SK-N-SH (cell line): ENCODE results near the gene OPA3. TPM values are rescaled to one million over a fixed set of nuclear protein-coding genes. Genes with fewer than 3 reads are reported as not detected.
A peak's percentile ranks its signal among the peaks of the same experiment; 100 is the strongest.

Experiments
- CTCF ChIA-PET: fragments of 300-600, 350-600 bp; formaldehyde crosslinking; extraction: SDS; loops from one replicate; lab custom pipeline; 2021; lab: Yijun Ruan, JAX
- POLR2A ChIA-PET: fragments of 350-600 bp; sonication (Branson Sonifier 250); formaldehyde crosslinking; extraction: SDS; loops from one replicate; lab custom pipeline; 2020; ENCODE audit warnings: antibody characterized with exemption, inconsistent platforms; lab: Yijun Ruan, JAX
- DNase-seq: peaks from one replicate; pipeline ENCODE4 v3.0.0; 2012
- H2AFZ ChIP-seq: fragments of 200-600 bp; sonication (generic); 2 replicates; pipeline ENCODE4 v1.8.1; 2016; ENCODE audit warnings: antibody characterized with exemption, mild to moderate bottlenecking, low read depth
- H3F3A ChIP-seq: fragments of 200-600 bp; sonication (generic); replicated peaks from 2 replicates; pipeline ENCODE3; 2016; ENCODE audit warnings: antibody characterized with exemption, mild to moderate bottlenecking; ENCODE audit not compliant: insufficient read depth
- H3K27ac ChIP-seq, 2 experiments: fragments of 200-500 bp in 1 of 2; fragments of 200-600 bp in 1 of 2; sonication (Bioruptor generic) in 1 of 2; sonication (generic), shearing (Covaris generic) in 1 of 2; 2 replicates each; pipeline versions ENCODE4 v1.5.1 to v1.6.1; 2014 to 2016; ENCODE audit warnings: low read depth in 2 of 2, inconsistent platforms in 1 of 2, low read length in 1 of 2, mild to moderate bottlenecking in 1 of 2, mixed read lengths in 1 of 2
- H3K27me3 ChIP-seq: fragments of 200-600 bp; sonication (generic), shearing (Covaris generic); 2 replicates; pipeline ENCODE4 v1.6.1; 2016; ENCODE audit warnings: mixed run types; ENCODE audit not compliant: insufficient read depth
- H3K36me3 ChIP-seq, 2 experiments: fragments of 200-500 bp in 1 of 2; fragments of 200-600 bp in 1 of 2; sonication (Bioruptor generic) in 1 of 2; sonication (generic) in 1 of 2; replicated peaks in 1 of 2; 2 replicates each; pipeline versions ENCODE3 to v1.5.1; 2014 to 2016; ENCODE audit warnings: low read length in 1 of 2, mild to moderate bottlenecking in 1 of 2; ENCODE audit not compliant: insufficient read depth in 2 of 2, control insufficient read depth in 1 of 2
- H3K4me1 ChIP-seq, 2 experiments: fragments of 200-500 bp in 1 of 2; fragments of 200-600 bp in 1 of 2; sonication (Bioruptor generic) in 1 of 2; sonication (generic), shearing (Covaris generic) in 1 of 2; 2 replicates each; pipeline versions ENCODE4 v1.5.1 to v1.6.1; 2014 to 2016; ENCODE audit warnings: low read depth in 1 of 2, low read length in 1 of 2, mixed run types in 1 of 2; ENCODE audit not compliant: insufficient read depth in 2 of 2, control insufficient read depth in 1 of 2
- H3K4me2 ChIP-seq: fragments of 200-600 bp; sonication (generic), shearing (Covaris generic); 2 replicates; pipeline ENCODE4 v1.6.1; 2017; ENCODE audit warnings: mixed run types
- H3K4me3 ChIP-seq, 2 experiments: fragments of 200-500 bp in 1 of 2; fragments of 200-600 bp in 1 of 2; sonication (Bioruptor generic) in 1 of 2; sonication (generic), shearing (Covaris generic) in 1 of 2; 2 replicates each; pipeline versions ENCODE4 v1.5.1 to v1.8.1; 2014 to 2016; ENCODE audit warnings: low read depth in 2 of 2, inconsistent platforms in 1 of 2, low read length in 1 of 2, mild to moderate bottlenecking in 1 of 2, mixed read lengths in 1 of 2, moderate library complexity in 1 of 2
- H3K79me2 ChIP-seq: fragments of 200-600 bp; sonication (generic); 2 replicates; pipeline ENCODE4 v1.8.1; 2017; ENCODE audit warnings: mild to moderate bottlenecking; ENCODE audit not compliant: insufficient read depth
- H3K9ac ChIP-seq: fragments of 200-600 bp; sonication (generic); 2 replicates; pipeline ENCODE4 v1.6.1; 2017; ENCODE audit warnings: mixed run types
- H3K9me2 ChIP-seq: fragments of 200-600 bp; sonication (generic); 2 replicates; pipeline ENCODE4 v1.6.1; 2017; ENCODE audit warnings: mixed run types
- H3K9me3 ChIP-seq: fragments of 200-600 bp; sonication (generic); 2 replicates; pipeline ENCODE4 v1.6.1; 2017; ENCODE audit warnings: mixed run types, mild to moderate bottlenecking, moderate library complexity
- H4K20me1 ChIP-seq: fragments of 200-600 bp; sonication (generic); 2 replicates; pipeline ENCODE4 v1.6.1; 2017; ENCODE audit warnings: mild to moderate bottlenecking, mixed run types; ENCODE audit not compliant: insufficient read depth
- EP300 ChIP-seq, 2 experiments: IDR thresholded peaks; 2 replicates each; pipeline versions ENCODE4 v1.4.0 to v1.6.1; 2012; ENCODE audit warnings: borderline replicate concordance in 1 of 2, low read depth in 1 of 2, low read length in 1 of 2
- FOXJ3 ChIP-seq: sonication (generic); formaldehyde crosslinking; IDR thresholded peaks from 2 replicates; pipeline ENCODE4 v1.5.1; 2020; ENCODE audit warnings: mild to moderate bottlenecking, missing genetic modification reagents
- GATA2 ChIP-seq: sonication (generic); formaldehyde crosslinking; IDR thresholded peaks from 2 replicates; pipeline ENCODE4 v1.5.0; 2020; ENCODE audit warnings: mild to moderate bottlenecking, missing genetic modification reagents
- MEF2A ChIP-seq: IDR thresholded peaks from 2 replicates; pipeline ENCODE4 v1.4.0; 2012; ENCODE audit warnings: low read depth, borderline replicate concordance
- NFIC ChIP-seq: IDR thresholded peaks from 2 replicates; pipeline ENCODE4 v1.4.0; 2012; ENCODE audit warnings: borderline replicate concordance
- NRF1 ChIP-seq: IDR thresholded peaks from 2 replicates; pipeline ENCODE4 v1.6.1; 2012; ENCODE audit warnings: low read depth, mild to moderate bottlenecking, low read length
- POLR2AphosphoS5 ChIP-seq: IDR thresholded peaks from 2 replicates; pipeline ENCODE4 v1.6.1; 2012; ENCODE audit warnings: low read depth, low read length
- RFX5 ChIP-seq: IDR thresholded peaks from 2 replicates; pipeline ENCODE4 v1.6.1; 2012; ENCODE audit warnings: mild to moderate bottlenecking, improper control_type of control experiment, low read length
- SMC3 ChIP-seq: IDR thresholded peaks from 2 replicates; pipeline ENCODE4 v1.6.1; 2012; ENCODE audit warnings: low read depth, low read length, improper control_type of control experiment
- TAF1 ChIP-seq: IDR thresholded peaks from 2 replicates; pipeline ENCODE4 v1.6.1; 2012; ENCODE audit warnings: low read depth, mild to moderate bottlenecking, low read length, moderate library complexity, borderline replicate concordance
- TEAD4 ChIP-seq: IDR thresholded peaks from 2 replicates; pipeline ENCODE4 v1.4.0; 2012; ENCODE audit warnings: mild to moderate bottlenecking, borderline replicate concordance; ENCODE audit not compliant: insufficient read depth
- WGBS: methylation state at CpG from one replicate; pipeline ENCODE4 v1.1.6; 2017; ENCODE audit warnings: low lambda C conversion rate; 5-methylcytosine and 5-hydroxymethylcytosine counted together
- polyA plus RNA-seq, 3 experiments: library from polyadenylated mRNA; depleted of rRNA; stranded (reverse); fragments of >200 nt; gene quantifications; 2 replicates each; pipeline ENCODE4 v1.2.3, GENCODE V29; 2012
- TF ChIP-seq, protein P1 (sequence below): IDR thresholded peaks from 2 replicates; pipeline ENCODE4 v1.4.0; 2012; ENCODE audit warnings: low read depth, borderline replicate concordance
- TF ChIP-seq, protein P2 (sequence below): fragments of 200-600 bp; sonication (generic); IDR thresholded peaks from 2 replicates; pipeline ENCODE4 v1.6.1; 2017; ENCODE audit warnings: antibody characterized with exemption, mild to moderate bottlenecking, moderate library complexity
- TF ChIP-seq, protein P3 (sequence below): fragments of 150-350 bp; IDR thresholded peaks from 2 replicates; pipeline ENCODE4 v1.6.1; 2017; ENCODE audit warnings: antibody characterized with exemption, low read length, low read depth, borderline replicate concordance

Gene OPA3
- polyA plus RNA-seq, 1 of the 3 experiments (the other 2 are of a cell fraction), result 10.0 TPM

DNA sequence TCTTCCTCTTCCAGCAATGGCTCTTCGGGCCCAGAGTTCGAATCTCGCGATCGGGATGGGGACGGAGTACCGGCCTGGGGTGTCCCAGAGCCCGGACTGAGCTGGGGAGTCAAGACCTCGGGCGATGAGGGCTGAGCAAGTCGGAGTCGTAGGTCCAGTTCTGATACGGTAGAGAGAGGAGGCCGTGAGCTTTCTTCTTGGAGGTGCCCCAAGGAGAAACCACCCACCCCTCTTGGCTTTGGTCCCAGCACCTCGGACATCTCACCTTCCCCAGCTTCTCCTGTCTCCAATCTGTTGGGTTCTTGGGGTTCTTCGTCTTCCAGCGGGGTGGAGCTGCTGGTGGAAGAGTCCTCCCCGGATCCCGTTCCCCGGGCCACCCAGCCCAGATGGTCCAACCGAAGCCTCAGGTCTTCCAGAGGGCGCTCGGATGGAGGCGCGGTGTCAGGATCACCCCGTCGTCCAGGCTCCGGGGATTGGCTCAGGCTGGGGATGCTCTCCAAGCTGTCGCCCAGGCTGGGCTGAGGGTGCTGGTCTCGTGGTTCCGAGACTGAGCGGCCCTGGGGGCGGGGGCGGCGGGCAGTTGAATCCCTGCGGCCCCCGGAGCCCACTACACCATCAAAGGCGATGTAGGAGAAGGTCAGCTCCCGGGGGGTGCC, 90.2 kb downstream of the OPA3 start (continued):
- TF ChIP-seq, protein P1, sequence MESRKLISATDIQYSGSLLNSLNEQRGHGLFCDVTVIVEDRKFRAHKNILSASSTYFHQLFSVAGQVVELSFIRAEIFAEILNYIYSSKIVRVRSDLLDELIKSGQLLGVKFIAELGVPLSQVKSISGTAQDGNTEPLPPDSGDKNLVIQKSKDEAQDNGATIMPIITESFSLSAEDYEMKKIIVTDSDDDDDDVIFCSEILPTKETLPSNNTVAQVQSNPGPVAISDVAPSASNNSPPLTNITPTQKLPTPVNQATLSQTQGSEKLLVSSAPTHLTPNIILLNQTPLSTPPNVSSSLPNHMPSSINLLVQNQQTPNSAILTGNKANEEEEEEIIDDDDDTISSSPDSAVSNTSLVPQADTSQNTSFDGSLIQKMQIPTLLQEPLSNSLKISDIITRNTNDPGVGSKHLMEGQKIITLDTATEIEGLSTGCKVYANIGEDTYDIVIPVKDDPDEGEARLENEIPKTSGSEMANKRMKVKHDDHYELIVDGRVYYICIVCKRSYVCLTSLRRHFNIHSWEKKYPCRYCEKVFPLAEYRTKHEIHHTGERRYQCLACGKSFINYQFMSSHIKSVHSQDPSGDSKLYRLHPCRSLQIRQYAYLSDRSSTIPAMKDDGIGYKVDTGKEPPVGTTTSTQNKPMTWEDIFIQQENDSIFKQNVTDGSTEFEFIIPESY, result no peak
- TF ChIP-seq SMC3 (no peak), MEF2A (no peak)
- TF ChIP-seq, all 33 proteins: peak for 0

DNA sequence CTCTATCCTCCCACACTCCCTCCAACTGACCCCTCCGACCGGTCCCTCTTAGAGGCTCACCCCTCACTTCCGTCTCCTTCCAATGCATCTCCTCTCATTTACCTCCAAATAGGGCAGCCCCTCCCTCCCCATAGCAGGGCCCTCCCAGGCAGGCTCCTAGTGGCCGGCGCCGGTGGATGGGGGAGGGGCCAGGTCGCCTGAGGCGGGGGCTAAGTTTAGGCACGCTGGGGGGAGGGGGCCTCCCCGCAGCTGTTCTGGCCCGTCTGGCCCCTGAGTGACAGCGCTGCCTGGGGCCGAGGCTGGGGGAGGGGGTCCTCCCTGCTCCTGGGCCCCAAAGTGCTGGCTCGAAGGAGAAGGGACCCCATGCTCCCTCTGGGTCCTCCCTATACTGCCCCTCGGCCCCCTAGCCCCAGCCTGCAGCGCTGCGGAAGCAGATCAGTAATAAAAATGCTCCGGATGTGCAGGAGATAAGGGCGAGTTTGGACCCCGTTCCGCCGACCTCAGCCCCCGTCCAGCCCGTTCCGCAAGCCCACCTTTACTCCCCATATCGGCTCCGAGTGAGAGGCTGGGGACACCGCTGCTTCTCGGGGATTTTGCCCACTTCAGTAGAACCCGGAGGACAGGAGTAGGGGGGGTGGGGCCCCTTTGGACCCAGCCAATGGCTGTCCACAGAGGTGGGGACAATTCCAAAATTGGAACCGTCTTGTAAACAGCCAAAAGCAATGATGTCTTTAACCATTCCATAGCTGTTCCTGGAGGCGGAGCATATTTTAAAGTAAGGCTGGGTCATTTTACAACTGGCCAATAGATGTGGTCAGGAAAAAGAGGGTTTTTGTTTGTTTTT, 91.8 kb downstream of the OPA3 start:
- peaks cover 3% of the 10 kb centered on the region for H3F3A ChIP-seq
- peak; percentile 28 for DNase-seq

More for the DNA sequence above, 91.8 kb downstream of the OPA3 start:
- H3K4me2 ChIP-seq, result no peak overlapping the region
- 66% methylated on average over 28 of the region's 32 CpGs for WGBS
- POLR2A ChIA-PET, result no interaction called here
- peaks cover 3 to 12% of the 10 kb centered on the region in 2 experiments; a peak in 2 of 4 replicates for H3K4me1 ChIP-seq
- H4K20me1 ChIP-seq, result peaks cover 13% of the 10 kb centered on the region; the same call in 1 of the 2 replicates
- no peaks in the 10 kb centered on the region for H3K79me2 ChIP-seq
- H3K4me3 ChIP-seq, result no peak overlapping the region
- TF ChIP-seq NRF1 (no peak), RFX5 (no peak), POLR2AphosphoS5 (no peak), EP300 (IDR thresholded peaks at IDR 0.05; ENCODE audit: borderline replicate concordance in 1 of 2, low read depth in 1 of 2, low read length in 1 of 2) (no peak), SMC3 (no peak), GATA2 (CRISPR knock-in tag) (no peak), FOXJ3 (CRISPR knock-in tag) (no peak), MEF2A (no peak), TAF1 (no peak), NFIC (no peak), TEAD4 (no peak)
- TF ChIP-seq, protein P2, sequence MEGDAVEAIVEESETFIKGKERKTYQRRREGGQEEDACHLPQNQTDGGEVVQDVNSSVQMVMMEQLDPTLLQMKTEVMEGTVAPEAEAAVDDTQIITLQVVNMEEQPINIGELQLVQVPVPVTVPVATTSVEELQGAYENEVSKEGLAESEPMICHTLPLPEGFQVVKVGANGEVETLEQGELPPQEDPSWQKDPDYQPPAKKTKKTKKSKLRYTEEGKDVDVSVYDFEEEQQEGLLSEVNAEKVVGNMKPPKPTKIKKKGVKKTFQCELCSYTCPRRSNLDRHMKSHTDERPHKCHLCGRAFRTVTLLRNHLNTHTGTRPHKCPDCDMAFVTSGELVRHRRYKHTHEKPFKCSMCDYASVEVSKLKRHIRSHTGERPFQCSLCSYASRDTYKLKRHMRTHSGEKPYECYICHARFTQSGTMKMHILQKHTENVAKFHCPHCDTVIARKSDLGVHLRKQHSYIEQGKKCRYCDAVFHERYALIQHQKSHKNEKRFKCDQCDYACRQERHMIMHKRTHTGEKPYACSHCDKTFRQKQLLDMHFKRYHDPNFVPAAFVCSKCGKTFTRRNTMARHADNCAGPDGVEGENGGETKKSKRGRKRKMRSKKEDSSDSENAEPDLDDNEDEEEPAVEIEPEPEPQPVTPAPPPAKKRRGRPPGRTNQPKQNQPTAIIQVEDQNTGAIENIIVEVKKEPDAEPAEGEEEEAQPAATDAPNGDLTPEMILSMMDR, result no peak
- TF ChIP-seq, protein P3, sequence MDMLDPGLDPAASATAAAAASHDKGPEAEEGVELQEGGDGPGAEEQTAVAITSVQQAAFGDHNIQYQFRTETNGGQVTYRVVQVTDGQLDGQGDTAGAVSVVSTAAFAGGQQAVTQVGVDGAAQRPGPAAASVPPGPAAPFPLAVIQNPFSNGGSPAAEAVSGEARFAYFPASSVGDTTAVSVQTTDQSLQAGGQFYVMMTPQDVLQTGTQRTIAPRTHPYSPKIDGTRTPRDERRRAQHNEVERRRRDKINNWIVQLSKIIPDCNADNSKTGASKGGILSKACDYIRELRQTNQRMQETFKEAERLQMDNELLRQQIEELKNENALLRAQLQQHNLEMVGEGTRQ, result no peak
- CTCF ChIA-PET, result interaction anchor here (0.7 to 7.3 kb wide), 4 partner anchors 15 to 60 kb away, joined by 3 to 61 read pairs (median 4); no protein-coding TSS in a partner anchor
- H3K27ac ChIP-seq, result no peak overlapping the region
- H3K9me2 ChIP-seq, result no peaks in the 10 kb centered on the region
- H3K27me3 ChIP-seq, result no peaks in the 10 kb centered on the region
- H2AFZ ChIP-seq, result no peak overlapping the region
- no peaks in the 10 kb centered on the region for H3K9me3 ChIP-seq
- H3K36me3 ChIP-seq, result no peaks in the 10 kb centered on the region
- no peak overlapping the region for H3K9ac ChIP-seq
